GM19467 (cell line): ENCODE data around the gene CUX1.
"Not testable (repeated sequence)": the region's sequence is repeated elsewhere in the genome, so short reads cannot be mapped to it uniquely, and the experiment has no call there.

ENCODE experiments used
- ATAC-seq: cut with Tn5 transposase; IDR thresholded peaks from one replicate; pipeline ENCODE4 v1.9.1; 2021; ENCODE audit warnings: mild to moderate bottlenecking, moderate library complexity; ENCODE audit not compliant: unreplicated experiment

The CUX1 gene

DNA sequence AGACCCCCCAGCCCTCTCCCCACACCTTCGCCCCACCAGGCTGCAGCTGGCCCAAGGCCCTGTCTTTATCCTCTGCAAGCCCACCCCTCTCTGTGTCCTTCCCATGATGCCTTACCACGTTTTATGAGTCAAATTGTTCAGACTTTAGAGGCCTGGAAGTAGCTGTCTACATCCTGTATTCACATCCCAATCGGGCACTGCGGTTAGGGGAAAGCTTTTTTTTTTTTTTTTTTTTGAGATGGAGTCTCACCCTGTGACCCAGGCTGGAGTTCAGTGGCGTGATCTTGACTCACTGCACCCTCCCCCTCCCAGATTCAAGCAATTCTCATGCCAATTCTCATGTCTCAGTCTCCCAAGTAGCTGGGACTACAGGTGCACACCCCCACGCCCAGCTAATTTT lies 347.7 kb downstream of the CUX1 start:
- no peak for ATAC-seq

DNA sequence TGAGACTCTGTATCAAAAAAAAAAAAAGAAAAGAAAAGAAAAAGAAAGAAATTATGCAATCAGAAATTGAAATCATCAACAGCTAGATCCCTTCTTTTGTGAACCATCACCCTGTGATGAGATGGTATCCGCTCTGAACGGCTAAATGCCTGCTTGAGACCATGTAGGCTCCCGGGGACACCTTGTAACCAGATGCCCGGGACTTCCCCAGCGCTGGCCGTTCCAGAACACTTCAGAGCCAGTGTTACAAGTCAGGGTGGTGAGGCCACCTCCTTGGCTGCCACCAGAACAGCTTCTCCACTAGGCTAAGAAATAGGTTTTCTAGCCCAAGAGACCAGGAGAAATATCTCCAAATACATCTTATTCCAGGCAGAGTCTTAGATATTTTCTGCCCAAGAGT lies 349.8 kb downstream of the CUX1 start:
- no peak for ATAC-seq

DNA sequence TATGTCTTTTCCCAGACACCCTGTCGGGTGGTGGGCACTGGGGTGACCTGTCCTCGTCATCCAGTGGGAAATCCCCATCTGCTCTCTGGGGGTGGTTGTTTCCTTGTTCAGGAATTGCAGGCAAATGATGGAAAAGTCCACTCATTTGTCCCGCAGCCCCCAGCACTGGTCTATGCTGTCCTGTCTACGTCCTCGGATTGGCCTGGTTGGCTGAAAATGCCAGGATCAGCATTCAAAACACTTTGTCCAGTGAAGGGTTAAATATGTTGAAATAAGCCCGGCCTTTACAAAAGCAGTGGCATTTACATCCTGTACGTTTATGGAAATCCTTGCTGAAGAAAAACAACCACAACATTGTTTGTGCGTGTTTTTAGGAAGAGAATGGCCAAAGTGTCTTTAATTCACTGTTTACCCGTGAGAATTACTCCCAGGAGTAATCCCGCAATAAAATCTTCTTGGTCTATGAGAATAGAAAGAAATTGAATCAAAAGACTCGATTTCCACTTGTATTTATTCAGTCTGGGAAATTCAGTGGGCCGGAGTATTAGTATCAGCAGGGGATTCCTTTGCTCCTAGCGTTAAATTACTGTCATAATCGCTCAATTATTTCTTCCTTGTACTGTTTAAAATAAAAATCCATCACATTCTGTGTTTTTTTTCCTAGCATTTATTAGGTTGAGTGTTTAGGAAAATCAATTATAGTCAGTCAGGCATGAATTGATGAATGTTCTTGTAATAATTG lies 352.4 kb downstream of the CUX1 start:
- ATAC-seq = no peak

DNA sequence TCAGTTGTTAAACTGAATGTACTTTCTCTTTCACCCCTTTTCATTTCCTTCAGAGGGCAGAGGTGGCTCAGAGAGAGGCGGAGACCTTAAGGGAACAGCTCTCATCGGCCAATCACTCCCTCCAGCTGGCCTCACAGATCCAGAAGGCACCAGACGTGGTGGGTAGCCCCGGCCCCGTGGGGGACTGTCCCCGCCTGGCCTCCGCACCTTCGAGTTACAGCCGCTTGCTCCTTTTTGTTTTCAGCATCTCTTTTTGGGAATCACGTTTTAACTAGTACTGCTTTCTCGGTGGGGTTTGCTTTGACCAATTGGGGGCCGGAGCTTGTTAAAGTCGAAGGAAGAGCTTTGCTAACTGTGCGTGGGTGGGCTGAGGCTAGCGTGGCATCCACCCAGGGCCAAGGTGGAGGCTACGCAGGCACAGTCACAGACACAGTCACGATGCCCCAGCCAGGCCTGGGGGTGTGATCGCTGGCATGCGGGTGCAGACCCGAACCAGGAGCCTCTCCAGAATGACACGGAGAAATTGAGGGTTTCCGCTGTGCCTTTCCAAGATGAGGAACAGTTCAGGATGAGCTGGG lies 353.1 kb downstream of the CUX1 start:
- ATAC-seq = no peak

DNA sequence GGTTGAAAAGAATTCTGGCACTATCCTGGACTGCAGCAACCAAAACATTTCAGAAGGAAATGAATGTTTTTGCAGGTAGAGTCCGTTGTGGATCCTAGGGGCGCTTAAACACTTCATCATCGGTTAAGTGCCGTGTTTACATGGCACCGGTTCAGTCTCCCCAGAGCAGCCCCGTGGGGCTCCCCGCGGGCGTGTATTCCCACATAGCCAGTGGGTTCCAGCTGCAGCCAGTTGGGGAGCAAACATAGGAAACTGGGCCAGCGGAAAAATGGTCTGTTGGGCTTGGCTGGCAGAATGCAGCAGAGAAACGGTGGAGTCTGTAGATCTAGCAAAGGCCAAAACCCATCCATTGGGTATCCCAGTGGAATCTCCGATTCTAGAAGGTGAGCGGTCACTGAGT lies 356.2 kb downstream of the CUX1 start:
- ATAC-seq = no peak

DNA sequence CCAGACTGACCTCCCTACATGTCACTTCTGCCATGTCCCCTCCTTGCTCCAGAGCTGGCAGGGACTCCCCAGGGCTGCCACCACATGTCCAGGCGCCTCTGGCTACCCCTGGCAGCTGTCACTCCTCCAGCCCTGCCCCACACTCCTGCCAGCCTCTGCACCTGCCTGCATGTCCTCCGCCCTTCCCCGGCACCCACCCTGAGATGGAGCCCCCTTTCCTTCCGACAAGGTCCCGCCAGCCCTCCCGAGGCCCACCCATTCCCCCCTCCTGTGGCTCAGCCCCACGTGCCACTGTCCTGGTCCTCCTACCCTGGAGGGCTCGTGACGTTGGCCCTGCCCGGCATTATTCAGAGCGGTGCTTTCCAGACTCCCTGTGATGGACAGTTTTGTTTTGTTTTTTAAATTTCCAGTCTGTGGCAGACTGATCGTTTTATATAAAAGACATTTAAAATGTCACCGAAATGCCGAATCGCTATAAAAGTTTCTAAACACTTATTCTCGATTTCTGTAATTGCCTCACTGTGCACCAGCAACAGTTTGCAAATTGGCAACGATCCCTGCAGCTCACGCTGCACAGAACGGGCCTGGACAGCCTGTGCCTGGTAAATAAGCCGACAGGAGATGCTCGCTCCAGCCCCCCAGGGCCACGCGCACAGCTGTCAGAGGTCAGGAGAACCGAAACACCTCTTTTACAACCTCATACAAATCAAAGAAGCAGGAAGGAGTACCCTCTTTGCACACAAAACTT lies 358.2 kb downstream of the CUX1 start:
- ATAC-seq = no peak

DNA sequence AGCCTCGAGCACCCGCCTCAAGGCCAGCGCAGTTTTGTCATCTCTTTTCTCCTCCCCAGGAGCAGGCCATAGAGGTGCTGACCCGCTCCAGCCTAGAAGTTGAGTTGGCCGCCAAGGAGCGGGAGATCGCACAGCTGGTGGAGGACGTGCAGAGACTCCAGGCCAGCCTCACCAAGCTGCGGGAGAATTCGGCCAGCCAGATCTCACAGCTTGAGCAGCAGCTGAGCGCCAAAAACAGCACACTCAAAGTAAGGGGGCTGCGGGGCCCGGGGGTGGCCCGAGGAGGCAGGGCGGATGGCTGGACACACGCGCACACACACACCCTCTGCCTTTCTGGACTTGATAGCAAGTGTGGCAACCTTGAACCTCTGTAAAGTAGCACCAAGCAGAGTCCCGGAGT lies 361.0 kb downstream of the CUX1 start:
- no peak for ATAC-seq

DNA sequence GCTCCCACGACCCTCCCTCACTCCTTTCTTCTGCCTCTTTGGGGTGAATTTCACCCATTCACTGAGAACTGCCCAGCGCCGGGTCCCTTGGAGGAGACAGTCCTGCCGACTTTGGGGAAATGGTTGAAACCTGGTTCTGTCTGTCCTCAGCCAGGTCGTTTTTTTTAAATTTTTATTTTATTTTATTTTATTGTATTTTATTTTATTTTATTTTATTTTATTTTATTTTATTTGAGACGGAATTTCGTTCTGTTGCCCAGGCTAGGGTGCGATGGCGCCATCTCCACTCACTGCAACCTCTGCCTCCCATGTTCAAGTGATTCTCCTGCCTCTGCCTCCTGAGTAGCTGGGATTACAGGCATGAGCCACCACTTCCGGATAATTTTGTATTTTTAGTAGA lies 363.3 kb downstream of the CUX1 start:
- ATAC-seq = no peak

DNA sequence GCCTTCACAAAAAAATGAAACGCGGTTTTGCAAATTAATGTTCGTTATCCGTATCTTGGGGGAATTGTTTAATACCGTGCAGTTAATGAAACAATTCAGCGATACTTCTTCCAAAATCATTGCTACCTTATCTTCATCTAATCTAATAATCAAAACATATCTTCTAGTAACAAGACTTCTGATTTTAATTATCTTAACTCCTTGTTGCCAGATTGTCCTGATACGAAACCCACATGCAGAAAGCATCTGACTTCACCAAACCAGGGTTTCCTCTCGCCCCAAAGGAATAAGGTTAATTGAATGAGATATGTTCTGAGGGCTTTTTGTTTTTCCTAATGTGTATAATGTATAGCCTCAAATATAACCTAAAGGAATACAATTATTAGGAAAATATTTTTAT lies 364.1 kb downstream of the CUX1 start:
- no peak for ATAC-seq

DNA sequence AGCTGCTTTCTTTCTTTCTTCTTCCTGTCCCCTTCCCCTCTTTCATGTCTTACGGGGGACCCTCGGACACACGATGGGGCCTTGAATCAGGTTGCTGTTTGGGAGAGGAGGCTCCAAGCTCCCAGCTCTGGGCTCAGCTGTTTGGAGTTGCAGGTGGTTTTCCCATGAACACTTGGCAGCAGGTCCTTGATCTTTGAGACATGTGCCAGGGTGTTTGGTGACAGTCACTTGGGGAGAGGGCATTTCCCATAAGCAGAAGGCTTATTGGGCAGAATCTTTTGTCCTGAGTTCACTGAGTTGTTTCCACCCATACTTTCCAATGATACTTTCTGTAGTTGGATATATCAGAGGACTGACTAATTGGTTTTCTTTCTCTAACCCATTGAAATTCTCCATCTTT lies 364.6 kb downstream of the CUX1 start:
- ATAC-seq = no peak

DNA sequence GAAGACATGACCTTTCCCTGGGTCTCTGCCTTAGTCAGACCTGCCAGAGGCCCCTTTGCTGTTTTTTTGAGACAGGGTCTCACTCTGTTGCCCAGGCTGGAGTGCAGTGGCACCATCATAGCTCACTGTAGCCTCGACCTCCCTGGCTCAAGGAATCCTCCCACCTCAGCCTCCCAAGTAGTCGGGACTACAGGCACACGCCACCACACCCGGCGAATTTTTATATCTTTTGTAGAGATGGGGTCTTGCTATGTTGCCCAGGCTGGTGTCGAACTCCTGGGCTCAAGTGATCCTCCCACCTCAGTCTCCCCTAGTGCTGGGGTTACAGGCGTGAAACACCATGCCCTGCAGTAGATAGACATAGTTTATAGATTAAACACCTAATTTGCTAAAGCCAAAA lies 366.4 kb downstream of the CUX1 start:
- not testable (repeated sequence) for ATAC-seq

DNA sequence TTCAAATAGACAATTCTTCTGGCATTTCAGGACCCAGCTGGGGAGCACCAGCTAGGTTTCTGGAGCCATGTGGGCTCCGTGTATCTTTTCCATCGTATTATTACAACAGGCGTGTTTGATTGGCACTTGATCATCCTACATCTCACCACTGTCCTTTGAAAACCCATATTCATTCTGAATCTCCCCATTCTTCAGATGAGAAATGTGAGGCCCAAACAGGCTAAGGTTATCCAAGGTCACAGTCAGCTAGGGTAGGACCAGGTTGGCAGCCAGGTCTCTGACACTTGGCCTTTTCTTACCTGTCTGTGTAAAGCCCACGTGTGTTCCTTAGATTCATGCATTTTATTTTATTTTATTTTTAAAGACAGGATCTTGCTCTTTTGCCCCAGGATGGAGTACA lies 366.9 kb downstream of the CUX1 start:
- no peak for ATAC-seq

DNA sequence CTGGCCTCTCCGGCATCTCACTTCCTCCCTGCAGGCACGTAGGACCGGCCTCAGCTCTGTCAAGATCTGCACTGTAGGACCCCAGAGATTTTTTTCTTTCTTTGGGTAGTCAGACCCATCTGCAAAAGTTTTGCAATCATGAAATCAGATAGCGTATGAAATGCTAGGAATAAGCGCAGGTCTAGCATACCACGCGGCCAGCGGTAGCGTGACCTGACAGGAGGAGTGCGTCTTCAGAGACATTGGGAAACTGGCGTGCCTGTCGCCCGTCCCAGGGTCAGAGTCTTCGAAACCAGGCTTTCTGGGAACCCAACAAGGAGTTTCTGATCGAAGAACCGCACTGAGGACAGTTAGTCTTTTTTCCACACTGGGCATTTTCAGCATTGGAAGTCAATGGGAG lies 368.4 kb downstream of the CUX1 start:
- ATAC-seq = no peak

DNA sequence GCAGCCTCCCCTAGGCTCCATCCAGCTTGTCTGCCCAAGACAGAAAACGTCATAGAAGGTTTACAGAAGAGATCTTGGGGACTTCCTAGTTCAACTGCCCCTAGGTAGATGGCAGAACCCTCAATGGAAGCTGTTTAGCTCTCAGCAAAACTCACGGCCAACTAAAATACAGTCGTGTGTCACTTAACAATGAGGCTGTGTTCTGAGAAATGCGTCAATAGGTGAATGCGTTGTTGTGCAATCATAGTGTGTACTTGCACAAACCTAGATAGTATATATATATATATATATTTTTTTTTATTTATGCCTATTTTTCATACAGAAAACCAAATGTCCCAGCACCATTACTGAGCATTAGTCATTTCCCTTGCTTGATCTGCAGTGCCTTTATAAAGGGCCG lies 368.9 kb downstream of the CUX1 start:
- no peak for ATAC-seq

DNA sequence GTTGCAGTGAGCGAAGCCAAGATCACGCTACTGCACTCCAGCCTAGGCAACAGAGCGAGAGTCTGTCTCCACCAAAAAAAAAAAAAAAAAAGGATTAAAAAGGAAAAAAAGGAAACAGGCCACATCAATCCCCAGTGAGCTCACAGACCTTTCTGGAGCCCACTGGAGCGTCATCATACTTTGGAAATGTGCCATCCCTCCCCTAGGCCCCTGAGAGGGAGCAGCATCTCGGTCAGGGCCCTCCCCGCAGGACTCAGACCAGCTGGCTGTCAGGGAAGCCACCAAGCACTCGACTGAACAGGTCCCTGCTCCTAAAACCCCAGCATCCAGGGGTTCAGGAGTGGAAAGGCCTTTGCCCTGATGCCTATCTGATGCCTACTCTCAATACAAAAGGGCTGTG lies 371.3 kb downstream of the CUX1 start:
- no peak for ATAC-seq

DNA sequence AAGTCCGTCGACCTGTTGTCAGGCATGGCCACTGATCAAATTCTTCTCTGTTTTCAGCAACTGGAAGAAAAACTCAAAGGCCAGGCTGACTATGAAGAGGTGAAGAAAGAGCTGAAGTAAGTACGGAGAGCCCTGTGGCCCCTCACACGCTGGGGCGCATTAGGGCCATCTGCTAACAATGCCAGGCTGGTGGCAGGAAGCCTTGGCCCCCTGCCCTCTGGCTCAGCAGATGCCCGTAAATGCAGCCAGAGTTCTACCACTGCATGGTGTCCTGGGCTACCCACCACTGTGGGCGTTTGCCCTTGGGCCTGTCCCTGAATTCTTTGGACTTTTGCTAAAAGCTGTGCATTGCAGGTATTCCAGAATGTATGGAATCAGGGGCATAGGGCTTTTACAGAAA lies 372.3 kb downstream of the CUX1 start:
- no peak for ATAC-seq

DNA sequence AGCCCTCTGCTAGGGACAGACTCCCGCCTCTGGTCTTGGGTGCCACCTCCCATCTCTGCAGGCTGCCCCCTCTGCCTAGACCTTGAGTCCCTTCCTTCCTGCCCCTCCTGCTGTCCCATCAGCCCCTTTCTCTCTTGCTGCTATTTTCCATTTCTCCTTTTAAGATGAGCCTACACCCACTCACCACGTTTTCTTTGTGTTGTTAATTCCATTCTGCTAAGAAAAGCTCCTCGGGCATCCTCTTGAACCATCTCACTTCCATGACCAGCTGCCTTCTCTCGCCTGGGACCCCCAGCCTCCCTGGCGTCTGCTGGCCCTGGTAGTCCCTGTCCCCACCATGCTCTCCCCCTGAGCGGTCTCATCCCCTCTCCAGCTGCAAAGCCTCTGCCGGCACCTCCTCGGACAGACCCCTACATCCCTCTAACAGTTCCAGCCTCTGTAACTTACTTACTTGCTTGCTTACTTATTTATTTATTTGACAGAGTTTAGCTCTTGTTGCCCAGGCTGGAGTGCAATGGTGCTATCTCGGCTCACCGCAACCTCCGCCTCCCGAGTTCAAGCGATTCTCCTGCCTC lies 373.4 kb downstream of the CUX1 start:
- no peak for ATAC-seq

DNA sequence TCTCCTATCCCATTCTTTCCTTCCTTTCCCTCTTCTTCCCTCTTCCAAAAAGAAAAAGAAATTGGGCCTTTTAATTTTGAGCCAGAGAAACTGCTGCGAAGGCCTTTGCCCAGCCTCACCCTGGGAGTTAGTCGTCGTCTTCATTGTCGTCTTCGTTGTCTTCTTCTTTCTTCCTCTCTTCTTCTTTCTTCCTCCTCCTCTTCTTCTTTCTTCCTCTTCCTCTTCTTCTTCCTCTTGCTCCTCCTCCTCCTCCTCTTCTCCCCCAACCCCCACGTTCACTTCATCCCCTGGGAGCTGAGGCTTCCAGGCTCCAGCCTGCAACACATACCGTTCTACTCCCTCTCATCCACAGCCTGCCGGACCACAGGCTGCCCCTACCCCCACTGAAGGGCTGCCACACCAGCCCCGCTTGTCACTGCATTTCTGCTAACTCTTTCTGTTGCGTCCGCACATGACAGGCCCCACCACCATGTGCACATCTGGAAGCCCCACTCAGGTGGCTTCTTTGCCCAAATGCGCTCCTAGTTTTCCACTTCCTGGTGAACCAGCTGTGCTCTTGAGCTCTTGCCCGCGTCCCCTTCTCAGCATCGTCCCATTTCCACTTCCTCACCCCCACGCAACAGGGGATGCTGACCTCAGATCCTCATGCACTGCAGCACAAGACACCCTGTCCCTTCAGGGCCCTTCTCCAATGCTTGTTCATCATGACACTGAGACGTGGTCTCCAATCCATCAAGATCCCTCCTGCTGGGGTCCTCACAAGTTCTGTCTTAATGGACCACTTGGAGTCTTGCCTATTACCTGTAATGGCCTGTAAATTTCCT lies 374.3 kb downstream of the CUX1 start:
- no peak for ATAC-seq

DNA sequence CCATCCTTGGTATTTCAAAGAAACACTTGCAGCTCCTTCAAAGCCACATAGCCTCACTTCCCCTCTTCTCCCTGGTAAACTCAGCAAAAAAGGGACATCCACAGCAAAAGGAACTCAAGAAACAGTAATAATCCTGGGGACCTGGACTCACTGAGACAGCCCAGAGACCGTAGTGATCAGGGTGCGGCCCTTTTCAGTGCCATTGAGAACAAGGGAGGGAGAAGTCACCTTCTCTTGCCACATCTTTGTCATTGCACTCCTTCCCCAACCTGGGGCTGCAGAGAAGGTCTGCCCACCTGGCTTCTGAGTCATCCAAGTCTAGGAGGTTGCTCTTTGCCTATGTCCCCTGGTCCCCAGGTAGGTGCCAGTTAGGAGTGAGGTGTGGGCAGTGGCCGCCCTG lies 375.4 kb downstream of the CUX1 start:
- no peak for ATAC-seq

DNA sequence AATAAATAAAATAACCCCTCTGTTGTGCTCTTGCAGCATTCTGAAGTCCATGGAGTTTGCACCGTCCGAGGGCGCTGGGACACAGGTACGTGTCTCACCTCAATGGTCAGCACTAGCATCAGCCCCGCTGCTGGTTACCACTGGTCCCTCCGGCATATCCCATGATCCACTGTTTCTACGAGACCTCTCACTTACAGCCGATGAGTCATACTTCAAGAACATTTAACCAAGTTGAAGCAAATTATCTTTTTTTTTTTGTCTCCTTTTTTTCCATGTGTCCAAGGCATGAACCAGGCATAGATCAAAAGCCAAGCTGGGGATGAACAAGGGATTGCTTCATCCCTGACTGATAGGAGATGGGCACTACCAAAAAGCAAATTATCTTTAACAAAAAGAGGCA lies 376.4 kb downstream of the CUX1 start:
- no peak for ATAC-seq

DNA sequence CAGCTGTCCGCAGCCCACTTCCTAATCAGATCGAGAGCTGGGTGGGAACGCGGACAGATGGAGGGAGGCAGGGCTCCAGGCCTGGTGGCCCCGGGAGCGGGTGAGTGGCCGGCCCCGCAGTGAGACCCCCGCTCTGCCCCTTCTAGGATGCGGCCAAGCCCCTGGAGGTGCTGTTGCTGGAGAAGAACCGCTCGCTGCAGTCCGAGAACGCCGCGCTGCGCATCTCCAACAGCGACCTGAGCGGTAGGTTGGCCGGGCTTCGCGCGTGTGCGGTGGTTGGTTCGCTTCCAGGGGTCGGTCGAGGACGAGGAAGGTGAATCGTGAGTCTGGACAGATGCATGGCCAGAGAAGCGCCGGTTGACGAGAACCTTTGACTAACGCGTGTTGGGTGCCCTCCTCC lies 377.9 kb downstream of the CUX1 start:
- ATAC-seq = no peak
